HUDEP-2 (cell line): ENCODE results near the gene DNAAF9.
"Not testable (repeated sequence)": the region's sequence is repeated elsewhere in the genome, so short reads cannot be mapped to it uniquely, and the experiment has no call there.

ENCODE experiments used
- DNase-seq, 76 experiments: peaks; one replicate each; lab custom pipeline; 2025; ENCODE audit not compliant: unreplicated experiment in 76 of 76; lab: John Stamatoyannopoulos, UW

Gene DNAAF9

DNA sequence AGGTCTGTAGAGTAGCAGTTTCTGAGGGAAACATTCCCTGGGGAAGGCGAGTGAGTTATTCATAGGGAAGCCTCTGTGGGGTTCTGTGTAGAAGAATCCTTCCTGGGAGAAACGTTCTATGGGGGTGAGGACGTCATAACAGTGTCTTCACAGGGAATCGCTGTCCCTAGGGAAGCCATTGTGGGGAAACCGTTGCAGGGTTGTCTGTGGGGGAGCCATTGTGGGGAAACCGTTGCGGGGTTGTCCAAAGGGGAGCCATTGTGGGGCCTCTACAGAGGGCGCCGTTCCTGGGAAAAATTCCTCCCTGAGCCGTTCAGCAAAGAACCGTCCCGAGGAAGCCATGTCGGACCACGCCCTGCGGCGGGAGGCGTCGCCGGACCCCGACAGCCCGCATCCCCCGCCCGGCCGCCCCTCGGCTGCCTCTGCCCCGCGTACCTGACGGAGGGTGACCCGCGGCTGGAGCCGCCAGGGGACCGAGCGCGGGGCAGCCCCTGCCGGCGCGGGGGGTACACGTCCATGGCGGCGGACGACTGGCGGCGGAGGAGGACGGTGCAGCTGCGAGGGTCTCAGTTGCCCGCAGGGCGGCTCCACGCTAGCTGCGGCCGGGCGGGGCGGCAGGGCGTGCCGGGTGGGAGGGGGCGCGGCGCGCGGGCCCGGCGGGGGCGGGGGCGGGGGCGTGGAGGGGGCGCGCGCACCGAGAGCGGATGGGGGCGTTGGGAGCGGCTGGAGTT is at the start of gene DNAAF9:
Gene DNAAF9, minus strand, starts transcription at position 630 of the 731 bp plus-strand sequence. Its CDS starts 112 bp downstream, at position 518.
- peak in 21 of 76 experiments; percentile 3 to 59 (median 29) for DNase-seq

GRCh38 chr20:3456648-3457047 is 49.2 kb upstream of the DNAAF9 start:
- DNase-seq, result no peak

- no peak for DNase-seq
These were observed 47.4 kb upstream of the DNAAF9 start for GRCh38 chr20:3454831-3455230.

GRCh38 chr20:3452690-3453089 is 45.2 kb upstream of the DNAAF9 start:
- DNase-seq, result no peak

DNA sequence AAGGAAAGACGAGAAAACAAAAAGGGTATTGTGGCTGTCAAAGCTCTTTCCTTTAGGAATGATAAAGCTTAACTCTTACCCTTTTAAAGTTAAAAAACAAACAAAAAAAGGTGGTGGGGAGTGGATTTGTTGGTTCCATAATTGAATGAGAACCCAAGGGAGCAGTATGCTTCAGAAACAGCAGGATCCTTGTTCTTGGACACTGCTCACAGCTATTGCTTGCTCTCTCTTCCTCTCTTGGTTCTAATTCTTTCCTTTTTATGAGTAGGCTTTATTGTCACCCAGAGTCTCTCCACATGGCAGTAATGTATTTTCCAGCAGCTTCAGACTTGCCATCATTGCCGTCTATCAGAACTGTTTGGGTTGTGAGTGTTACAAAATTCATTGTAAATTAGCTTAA is 44.7 kb upstream of the DNAAF9 start:
- no peak for DNase-seq

GRCh38 chr20:3449319-3449718 is 41.9 kb upstream of the DNAAF9 start:
- DNase-seq, result no peak

DNA sequence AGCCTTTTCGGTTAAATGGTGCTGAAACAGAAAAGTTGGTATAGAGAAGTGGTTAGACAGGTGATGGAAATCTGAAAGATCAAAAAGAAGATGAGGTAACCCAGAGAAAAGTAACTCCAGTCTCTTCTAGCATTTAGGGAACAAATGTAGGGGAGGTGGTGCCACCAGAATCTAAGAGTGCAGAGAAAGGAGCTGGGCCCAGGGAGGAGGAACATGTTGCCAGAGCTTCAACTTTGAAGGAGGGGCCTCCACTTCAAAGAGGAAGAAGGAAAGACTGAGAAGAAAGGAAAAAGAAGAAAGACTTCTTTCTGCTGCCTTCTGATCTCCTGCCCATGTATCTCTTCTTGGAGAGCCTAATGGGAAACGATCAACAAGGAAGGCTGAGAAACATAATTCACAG is 39.9 kb upstream of the DNAAF9 start:
- peak in 4 of 76 experiments; percentile 8 to 15 (median 12) for DNase-seq

DNA sequence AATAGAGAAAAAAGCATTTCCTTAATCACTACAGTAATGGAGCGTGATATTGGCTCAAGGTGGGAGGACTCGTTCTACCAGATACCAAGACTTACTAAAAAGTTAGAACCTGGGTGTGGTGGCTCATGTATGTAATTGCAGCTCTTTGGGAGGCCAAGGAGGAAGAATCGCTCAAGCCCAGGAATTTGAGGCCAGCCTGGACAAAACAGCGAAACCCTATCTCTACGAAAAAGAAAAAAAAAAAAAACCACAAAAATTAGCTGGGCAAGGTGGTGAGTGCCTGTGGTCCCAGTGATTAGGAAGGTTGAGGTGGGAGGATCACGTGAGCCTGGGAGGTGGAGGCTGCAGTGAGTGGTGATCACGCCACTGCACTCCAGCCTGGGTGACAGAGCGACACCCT is 39.3 kb upstream of the DNAAF9 start:
- DNase-seq, result peak in 62 of 76 experiments; percentile 4 to 80 (median 39)

DNA sequence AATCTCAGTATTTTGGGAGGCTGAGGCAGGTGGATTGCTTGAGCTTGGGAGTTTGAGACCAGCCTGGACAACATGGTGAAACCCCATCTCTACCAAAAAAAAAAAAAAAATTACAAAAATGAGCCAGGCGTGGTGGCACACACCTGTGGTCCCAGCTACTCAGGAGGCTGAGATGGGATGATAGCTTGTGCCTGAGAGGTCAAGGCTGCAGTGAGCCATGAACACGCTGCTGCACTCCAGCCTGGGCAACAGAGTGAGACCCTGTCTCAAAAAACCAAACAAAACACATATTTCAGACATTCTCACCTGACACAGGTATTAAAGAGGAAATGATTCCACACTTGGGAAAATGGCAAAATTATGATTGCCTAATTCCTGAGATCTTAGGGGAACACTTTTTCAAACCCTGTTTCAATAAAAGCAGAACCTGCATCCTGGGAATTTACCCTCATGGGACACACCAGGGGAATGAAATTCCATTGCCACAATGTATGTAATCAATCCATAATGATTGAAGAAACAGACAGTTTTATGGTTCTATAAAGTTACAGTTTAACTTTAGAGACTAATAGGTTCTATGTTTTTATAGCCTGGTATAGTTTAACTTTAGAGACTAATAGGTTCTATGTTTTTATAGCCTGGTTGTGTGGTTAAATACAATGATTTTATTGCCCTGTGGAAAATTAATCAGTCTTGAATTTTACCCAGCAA is 29.6 kb upstream of the DNAAF9 start:
- no peak for DNase-seq

- DNase-seq, result no peak
These were observed 26.8 kb upstream of the DNAAF9 start for GRCh38 chr20:3434232-3434631.

DNA sequence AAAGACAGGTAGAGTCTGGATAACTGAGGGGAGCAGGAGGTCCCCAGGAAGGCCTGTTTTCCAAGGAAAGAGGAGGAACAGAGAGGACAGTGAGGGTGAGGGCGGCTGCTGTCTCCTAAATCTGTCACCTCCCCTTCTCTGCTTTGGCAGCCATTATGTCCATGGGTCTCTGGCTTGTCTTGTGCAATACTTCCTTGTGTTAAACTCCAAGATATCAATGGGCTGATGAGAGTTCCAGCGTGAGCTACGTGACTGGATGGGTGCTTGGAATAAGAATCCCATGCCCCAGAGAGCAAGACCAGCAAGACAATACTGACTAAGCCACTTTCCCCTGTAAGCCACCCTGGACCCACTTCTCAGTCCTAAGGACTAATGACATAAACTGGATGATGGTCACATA is 26.3 kb upstream of the DNAAF9 start:
- no peak for DNase-seq

DNA sequence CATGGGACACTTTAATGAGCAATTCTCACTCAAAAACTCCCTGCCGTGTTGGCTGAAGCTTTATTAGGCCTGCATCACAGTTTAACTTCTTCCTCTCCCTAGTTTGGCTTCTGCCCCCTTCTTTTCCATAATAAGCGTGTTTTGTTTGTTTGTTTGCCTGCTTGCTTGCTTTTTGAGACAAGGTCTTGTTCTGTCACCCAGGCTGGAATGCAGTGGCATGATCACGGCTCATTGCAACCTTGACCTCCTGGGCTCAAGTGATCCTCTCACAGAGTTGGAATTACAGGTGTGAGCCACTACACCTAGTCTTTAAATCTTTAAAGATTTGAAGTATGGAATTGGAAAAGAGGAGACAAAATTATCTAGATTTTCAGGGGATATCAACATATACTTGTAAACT is 25.4 kb upstream of the DNAAF9 start:
- DNase-seq, result no peak

GRCh38 chr20:3431109-3431508 is 23.6 kb upstream of the DNAAF9 start:
- no peak for DNase-seq

DNA sequence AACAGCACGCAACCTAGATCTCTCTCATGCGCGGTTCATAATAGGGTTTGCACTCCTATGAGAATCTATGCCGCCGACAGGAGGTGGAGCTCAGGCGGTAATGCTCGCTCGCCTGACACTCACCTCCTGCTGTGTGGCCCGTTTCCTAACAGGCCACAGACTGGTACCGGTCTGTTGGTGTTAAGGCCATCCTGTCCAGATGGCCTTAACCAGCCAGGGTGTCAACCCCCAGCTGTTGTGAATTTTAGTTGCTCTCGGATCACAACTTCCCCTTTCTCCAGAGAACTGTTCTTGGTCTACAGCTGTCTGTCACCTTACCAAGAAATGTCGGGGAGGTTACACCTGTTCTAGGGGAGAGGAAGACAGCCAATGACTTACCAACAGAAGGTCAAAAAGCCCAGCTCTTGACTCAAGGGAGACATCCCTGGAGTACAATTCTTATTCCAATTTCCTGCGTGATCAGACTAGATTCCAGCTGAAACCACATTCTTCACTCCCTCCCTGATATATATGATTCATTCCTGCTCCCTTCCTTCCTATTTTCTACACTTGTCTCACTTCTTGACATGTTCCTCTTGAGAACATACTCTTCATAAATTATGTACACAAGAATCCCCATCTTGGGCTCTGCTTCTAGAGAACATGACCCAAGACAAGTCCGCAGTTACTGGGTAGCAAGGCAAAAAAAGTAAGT is 23.1 kb upstream of the DNAAF9 start:
- DNase-seq, result no peak

DNA sequence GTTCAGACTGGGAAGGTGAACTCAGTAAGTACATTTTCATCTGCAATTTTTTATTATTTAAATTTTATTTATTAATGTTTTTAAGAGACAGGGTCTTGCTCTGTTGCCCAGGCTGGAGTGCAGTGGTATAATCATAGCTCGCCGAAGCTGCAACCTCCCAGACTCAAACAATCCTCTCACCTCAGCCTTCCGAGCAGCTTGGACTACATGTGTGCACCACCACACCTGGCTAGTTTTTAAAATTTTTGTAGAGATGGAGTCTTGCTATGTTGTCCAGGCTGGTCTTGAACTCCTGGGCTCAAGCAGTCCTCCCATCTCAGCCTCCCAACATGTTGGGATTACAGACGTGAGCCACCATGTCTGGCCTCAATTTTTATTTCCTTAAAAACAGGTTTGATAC is 19.3 kb upstream of the DNAAF9 start:
- DNase-seq, result not testable (repeated sequence)

DNA sequence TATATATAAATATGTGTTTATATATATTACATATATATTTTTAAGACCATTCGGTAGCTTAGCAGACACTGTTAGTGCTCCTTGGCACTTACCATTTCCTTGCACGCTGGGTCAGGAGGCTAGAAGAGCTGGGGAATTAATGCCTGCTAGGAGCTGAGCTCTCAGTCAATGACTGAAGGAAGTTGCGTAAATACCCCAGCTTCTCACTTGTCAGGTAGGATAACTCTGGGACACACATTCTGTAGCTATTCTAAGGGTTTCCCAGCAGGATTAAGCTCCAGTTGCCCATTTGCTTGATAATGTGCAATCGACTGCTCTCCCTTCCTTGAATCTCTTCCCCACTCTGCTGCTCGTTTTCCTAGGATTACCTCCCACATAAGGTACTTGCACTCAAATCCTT is 15.7 kb upstream of the DNAAF9 start:
- no peak for DNase-seq

DNA sequence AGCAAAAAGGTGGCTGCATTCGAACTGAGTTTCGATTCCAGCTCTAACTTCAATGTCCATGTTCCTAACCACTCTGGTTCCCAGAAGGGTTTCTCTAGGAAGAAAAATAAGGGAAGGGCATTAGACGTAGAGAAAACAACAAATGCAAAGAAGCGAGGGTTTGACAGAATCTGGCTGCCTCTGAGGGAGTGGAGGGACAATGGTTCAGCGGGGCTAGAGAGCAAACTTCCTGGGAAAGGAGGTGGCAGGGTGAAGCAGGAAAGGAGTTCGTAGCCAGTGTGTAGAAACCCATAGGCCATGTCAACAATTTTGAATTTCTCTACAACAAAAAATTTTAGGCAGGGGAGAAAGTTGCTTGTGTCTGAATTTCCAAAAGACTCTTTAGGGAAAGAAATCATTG is 14.5 kb upstream of the DNAAF9 start:
- no peak for DNase-seq

DNA sequence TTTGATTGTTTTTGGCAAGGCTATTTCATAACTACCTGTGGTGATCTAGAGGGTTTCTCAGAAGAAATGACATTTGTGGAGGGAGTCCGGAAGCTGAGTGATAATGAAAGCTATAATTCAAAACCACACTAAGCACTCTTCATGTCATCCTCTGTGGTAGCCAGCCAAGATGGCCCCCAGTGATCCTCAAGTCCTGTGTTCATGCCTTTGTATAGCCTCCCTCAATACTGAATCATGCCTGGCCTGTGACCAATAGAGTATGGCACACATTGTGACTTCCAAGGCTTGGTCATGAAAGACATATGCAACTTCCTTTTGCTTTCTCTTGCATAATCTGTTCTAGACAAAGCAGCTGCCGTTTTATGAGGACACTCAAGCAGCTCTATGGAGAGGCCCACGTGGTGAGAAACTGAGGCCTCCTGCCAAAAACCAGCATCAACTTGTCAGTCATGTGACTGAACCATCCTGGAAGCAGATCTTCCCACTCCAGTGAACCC is 12.8 kb upstream of the DNAAF9 start:
- no peak for DNase-seq

DNA sequence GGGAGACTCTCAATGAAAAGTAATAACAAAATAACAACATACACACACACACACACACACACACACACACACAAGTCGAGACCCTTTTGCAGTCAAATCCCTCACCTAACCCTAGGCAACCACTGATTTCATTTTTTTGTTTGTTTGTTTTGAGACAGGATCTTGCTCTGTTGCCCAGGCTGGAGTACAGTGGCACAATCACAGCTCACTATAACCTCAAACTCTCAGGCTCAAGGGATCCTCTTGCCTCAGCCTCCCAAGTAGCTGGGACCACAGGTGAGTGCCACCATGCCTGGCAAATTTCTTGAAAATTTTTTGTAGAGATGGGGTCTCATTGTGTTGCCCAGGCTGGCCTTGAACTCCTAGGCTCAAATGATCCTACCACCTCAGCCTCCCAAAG is 10.7 kb upstream of the DNAAF9 start:
- DNase-seq, result not testable (repeated sequence)

DNA sequence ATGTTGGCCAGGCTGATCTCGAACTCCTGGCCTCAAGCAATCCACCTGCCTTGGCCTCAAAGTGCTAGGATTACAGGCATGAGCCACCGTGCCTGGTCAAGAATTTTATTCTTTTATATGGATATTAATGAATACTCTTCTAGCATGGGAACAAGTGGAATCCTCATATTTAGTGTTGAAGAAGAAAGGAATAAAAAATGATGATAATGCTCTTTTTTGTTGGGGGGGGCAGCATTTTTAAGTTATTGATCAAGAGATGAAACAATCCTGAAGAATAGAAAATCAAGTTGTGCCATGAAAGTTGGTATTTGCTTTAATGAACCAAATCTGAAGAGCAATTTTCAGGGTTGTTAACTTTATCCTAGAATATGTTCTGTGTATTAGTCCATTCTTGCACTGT is 6.7 kb upstream of the DNAAF9 start:
- no peak for DNase-seq

DNA sequence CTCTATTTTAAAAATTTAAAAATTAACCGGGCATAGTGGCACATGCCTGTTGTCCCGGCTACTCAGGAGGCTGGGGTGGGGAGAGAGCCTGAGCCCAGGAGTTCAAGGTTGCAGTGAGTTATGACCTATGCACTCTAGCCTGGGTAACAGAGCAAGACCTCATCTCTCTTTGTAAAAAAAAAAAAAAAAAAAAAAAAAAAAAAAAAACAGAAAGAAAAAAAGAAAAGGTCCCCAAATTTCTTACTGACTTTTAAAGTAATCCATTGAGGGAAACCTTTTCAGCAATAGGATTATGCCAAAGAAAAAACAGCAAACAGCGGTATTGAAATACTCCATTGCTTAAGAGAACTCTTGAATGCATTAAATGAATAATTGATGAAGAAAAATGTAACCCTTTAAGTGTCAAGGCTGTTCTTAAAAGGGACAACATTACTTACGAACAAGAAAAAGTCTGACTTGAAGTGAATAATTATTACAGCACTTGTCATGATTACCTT is 6.0 kb upstream of the DNAAF9 start:
- no peak for DNase-seq
